NCI-H2196 treated with DMSO at 0.1 percent for 48 hours (cell line): Measurements from ENCODE around the gene ACOT12.

Experiments
- DNase-seq: peaks from one replicate; lab custom pipeline; 2025; ENCODE audit not compliant: unreplicated experiment; lab: John Stamatoyannopoulos, UW

ACOT12 gene

DNA sequence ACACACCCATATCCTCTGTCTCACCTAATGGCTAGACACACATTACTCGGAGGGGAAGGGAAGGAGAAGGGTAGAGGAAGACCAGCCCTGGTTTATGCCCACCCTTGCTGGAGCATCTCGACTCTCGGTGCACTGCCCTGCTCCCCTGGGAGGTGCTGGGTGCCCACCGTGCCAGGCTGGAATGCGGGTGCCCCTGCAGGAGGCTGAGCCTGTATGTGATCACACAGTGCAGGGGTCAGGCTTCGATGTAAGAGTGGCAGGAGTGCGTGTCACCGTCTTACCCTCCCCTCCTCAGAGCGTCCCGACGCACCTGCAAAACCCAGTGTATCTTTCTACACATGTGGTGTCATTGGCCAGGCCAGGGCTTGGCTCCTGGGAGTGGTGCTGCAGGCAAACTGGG lies 7.3 kb upstream of the ACOT12 start:
- DNase-seq: no peak

DNA sequence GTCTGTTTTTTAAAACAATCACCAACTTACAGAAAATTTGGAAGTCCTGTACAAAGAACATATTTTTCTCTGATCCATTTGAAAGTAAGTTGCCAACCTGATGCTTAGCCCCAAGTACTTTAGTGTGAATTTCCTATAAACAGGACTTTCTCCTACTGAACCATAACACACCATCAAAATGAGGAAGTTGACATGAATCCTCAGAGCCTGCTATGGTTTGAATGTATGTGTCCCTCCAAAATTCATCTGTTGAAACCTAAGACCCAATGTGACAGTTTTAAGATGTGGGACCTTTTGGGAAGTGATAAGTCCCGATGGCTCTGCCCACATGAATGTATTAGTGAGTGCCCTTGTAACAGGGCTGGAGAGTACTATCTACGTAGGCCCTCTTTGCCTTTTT lies 6.4 kb upstream of the ACOT12 start:
- no peak for DNase-seq

DNA sequence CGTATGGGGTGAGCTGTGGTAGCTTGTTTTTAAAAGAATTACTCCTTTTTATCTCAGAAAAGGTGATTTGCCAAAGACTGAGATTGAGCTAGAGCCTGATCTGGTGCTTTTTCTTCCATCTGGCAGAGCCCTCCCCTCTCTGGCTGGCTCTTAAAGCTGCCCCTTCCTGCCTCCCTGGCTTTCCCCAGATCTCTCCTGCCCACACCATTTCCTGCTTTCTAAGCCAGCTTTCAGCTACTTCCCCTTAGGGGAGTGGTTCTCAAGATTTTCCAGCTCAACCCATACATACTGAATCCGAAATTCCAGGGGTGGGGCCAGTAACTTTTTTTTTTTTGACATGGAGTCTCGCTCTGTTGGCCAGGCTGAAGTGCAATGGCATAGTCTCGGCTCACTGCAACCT lies 4.8 kb upstream of the ACOT12 start:
- DNase-seq: no peak

DNA sequence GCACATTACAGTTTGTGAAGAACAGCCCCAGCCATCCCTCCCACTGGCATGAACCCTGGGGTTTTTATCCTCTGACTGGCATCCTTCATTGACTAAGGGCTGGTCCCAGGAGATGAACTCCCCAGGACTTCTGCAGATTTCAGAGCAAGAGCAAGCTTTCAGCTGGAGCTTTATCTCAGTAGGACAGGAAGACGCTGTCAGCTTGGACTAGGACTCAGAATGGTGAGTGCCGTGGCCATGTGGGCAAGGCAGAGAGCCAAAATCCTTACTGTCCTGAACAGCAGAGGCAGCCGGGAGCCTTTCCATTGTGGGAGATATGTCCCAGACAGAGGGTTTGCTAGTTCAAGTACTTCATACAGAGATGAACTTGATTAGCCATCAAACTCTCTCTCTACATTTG lies 3.2 kb upstream of the ACOT12 start:
- DNase-seq: no peak

- DNase-seq: no peak
Observed at GRCh38 chr5:81395262-81395661, 1.3 kb upstream of the ACOT12 start.

- no peak for DNase-seq
Observed at GRCh38 chr5:81393430-81393782, 528 bp downstream of the ACOT12 start.

- DNase-seq: no peak
Observed at GRCh38 chr5:81389025-81389424, 4.9 kb downstream of the ACOT12 start.

GRCh38 chr5:81388169-81388568 lies 5.8 kb downstream of the ACOT12 start:
- DNase-seq: no peak

DNA sequence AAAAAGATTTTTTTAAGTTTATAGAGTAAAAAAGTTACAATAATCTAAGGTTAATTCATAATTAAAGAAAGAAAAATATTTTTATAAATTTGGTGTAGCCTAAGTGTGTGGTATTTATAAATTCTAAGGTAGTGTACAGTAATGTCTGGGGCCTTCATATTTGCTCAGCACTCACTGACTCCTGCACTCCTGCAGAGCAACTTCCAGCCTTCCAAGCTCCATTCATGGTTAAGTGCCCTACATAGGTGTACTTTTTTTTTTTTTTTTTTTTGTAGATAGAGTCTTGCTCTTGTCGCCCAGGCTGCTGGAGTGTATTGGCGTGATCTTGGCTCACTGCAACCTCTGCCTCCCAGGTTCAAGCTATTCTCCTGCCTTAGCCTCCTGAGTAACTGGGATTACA lies 10.1 kb downstream of the ACOT12 start:
- DNase-seq: no peak

DNA sequence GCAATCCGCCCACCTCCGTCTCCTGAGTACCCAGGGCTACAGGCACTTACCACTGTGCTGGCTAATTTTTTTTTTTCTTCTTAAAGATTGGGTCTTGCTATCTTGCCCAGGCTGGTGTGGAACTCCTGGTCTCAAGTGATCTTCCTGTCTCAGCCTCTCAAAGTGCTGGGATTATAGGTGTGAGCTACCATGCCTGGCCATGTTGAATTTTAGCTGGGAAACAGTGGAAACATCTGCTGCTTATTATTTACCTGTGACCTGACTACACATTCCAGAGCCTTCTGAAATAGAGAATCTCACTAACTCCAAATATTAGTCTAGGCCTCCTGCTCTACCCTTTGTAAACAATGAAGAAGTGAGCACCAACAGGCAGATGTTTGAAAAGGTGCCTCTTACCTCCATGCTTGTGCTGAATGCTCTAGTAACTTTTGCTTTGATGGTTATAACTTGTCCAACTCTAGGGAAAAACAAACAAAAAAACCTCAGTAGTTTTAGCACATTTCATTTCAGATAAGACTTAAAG lies 22.5 kb downstream of the ACOT12 start:
- DNase-seq: no peak

GRCh38 chr5:81370912-81371311 lies 23.0 kb downstream of the ACOT12 start:
- no peak for DNase-seq

DNA sequence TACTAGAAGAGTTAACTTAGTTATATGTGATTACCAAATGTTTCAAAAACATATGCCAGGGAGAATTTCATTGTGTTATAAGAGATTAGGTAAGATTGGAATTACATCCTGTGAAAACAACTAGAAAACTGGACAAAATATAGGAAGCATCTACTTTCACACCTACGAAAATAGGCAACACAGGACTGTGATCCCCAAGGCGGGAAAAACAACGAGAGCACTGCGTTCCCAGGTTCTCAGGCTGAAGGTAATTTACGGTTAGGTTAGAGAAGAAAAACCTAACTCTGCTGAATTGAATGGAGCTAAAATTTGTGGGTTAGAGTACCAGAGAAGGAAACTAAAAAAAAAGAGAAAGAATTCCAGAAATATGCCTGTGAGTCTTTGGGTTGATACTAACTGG lies 28.4 kb downstream of the ACOT12 start:
- DNase-seq: no peak

- no peak for DNase-seq
Observed at GRCh38 chr5:81363093-81363871, 30.7 kb downstream of the ACOT12 start.

- DNase-seq: no peak
Observed at GRCh38 chr5:81361600-81361999, 32.3 kb downstream of the ACOT12 start.

DNA sequence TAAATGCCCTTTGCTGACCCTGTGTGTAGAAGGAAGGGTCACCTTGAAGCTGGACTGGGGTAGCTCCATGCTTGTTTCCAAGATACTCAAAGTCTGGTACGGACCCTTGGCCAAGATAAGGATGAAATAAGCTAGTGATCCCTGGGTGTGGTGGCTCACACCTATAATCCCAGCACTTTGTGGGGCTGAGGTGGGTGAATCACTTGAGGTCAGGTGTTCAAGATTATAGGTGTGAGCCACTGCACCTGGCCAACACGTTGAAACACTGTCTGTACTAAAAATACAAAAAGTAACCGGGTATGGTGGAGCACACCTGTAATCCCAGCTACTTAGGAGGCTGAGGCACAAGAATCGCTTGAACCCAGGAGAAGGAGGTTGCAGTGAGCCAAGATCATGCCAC lies 33.3 kb downstream of the ACOT12 start:
- DNase-seq: no peak

GRCh38 chr5:81359881-81360280 lies 34.1 kb downstream of the ACOT12 start:
- DNase-seq: no peak

DNA sequence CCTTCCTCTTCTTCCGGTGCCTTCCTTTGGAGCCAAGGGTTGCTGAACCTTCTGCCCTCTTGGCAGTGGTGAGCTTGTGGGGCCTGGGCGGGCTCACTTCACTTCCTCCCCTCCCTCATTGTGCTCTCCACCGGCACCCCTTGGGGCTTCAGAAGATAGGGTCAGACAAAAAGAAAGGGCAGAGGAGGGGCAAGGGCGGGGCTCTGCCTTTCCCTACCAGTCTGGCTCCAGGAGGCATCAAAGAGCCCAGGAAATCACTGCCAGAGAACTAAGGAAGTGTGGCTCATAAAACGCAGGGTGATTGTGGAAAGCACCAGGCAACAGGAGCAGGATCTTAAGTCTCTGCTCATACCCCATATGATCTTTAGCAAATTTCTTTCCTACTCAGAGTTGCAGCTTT lies 34.8 kb downstream of the ACOT12 start:
- no peak for DNase-seq

DNA sequence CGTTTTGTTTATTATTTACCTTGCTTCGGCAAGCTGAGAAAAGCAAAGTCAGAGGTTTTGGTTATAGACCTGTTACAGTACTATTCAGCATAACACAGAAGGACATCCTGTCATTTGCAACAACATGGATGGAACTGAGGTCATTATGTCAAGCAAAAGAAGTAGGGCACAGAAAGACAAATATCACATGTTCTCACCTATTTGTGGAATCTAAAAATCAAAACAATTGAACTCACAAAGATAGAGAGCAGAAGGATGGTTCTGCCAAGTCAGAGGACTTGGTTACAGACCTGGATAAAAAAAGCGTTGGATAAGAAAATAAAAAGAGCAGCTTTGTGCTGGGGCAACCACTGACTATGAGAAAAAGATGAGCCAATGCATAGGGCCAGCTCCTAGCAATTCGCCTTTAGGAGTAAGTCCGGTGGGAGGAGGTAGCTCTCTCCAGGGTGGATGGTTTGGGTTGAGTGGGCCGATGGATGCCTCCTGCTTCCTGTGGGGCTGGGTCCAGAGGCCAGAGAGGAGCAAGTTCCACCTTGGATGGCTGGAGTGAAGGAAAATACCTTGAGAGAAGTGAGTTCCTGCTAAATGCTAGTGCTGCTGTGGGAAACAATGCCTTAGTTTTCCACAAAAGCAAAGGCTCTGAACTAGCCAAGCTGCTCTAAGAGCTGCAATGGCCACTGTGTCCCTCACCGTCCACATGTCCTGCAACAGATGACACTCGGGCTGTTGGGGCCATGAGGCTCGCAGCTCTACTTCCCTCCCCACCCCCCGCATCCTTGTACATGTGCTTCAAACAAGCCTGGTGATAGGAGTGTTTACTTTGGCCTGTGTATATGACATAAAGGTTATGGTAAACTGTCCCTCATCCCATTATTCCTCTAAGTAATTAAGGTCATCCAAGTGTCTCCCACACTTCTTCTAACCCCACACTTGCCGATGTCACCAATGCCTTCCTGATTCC lies 38.4 kb downstream of the ACOT12 start:
- no peak for DNase-seq

GRCh38 chr5:81354093-81354492 lies 39.8 kb downstream of the ACOT12 start:
- DNase-seq: no peak

- DNase-seq: no peak
Observed at GRCh38 chr5:81353189-81353588, 40.7 kb downstream of the ACOT12 start.

DNA sequence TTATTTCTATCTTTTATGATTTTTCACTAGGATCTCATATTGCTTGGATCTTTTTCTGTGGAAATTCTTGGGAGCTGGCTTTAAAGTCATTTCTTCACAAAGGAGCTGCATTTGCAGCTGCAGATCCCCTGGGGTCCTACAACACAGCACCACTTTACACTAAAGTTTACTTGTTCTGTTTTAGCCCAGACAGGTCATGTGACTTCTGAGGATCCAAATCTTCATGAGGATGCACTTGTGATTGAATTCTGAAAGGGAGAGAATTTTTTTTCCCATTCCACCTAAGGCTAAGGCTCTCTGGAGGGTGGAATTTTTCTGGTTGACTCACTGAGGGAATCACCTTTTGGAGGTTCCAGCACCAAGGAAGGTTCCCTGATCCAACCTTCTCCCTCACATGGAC lies 43.4 kb downstream of the ACOT12 start:
- no peak for DNase-seq

- DNase-seq: no peak
Observed at GRCh38 chr5:81349161-81349560, 44.8 kb downstream of the ACOT12 start.
